ENCODE data around the gene PLCH1. TPM values are rescaled to one million over a fixed set of nuclear protein-coding genes. Genes with fewer than 3 reads are reported as not detected.

PLCH1 gene
- polyA plus RNA-seq, 1 donor (not counting 4 experiments of a cell fraction or from before 2014, with no cell fraction given), result 0.05 TPM

- dilution Hi-C loops (cut with MboI; ENCODE audit: extremely low pct_ligation_motif_present, low sequenced_read_pairs), result no loop called here
- H3K9me1 ChIP-seq (ENCODE audit: control insufficient read depth, extremely low read depth, insufficient read depth, low read length), result no peaks in the 10 kb centered on the region
- FAIRE-seq (no peak), DNase-seq (ENCODE audit: low read depth, low spot score) (no peak)
- no peak overlapping the region for H3K4me2 ChIP-seq (ENCODE audit: control insufficient read depth, extremely low read depth, insufficient read depth, low read depth, low read length)
- H3K36me3 ChIP-seq (ENCODE audit: control insufficient read depth in 2 of 2, extremely low read depth in 1 of 2, insufficient read depth in 2 of 2, low read length in 2 of 2), result no peaks in the 10 kb centered on the region
- TF ChIP-seq CTCF (optimal IDR thresholded peaks at IDR 0.05 in 1 of 3, IDR thresholded peaks at IDR 0.05 in 1 of 3, conservative IDR thresholded peaks at IDR 0.05 in 1 of 3; ENCODE audit: extremely low read depth in 1 of 3, insufficient read depth in 2 of 3, low read length in 3 of 3), result no peak
- no peak for TF ChIP-seq EZH2 (IDR thresholded peaks at IDR 0.05; ENCODE audit: low read length)
- H4K20me1 ChIP-seq (ENCODE audit: control insufficient read depth, extremely low read depth, insufficient read depth, low read length), result no peaks in the 10 kb centered on the region
- no peaks in the 10 kb centered on the region for H3K27me3 ChIP-seq (ENCODE audit: control insufficient read depth, extremely low read depth, insufficient read depth, low read length)
- H3K9me3 ChIP-seq (ENCODE audit: control insufficient read depth, low read depth, low read length), result no peaks in the 10 kb centered on the region
- H3K4me3 ChIP-seq (ENCODE audit: control insufficient read depth in 2 of 3, extremely low read depth in 1 of 3, insufficient read depth in 2 of 3, low read depth in 1 of 3, low read length in 3 of 3), result no peak overlapping the region
- no peak overlapping the region for H3K27ac ChIP-seq (ENCODE audit: control insufficient read depth, insufficient read depth, low read length)
- H3K4me1 ChIP-seq (ENCODE audit: control insufficient read depth, extremely low read depth, insufficient read depth, low read length), result no peaks in the 10 kb centered on the region
- H2AFZ ChIP-seq (ENCODE audit: control insufficient read depth, low read length), result no peak overlapping the region
- no peaks in the 10 kb centered on the region for H3K79me2 ChIP-seq (ENCODE audit: control insufficient read depth, insufficient read depth, low read length)
- no peak overlapping the region for H3K9ac ChIP-seq (ENCODE audit: control insufficient read depth, extremely low read depth, insufficient read depth, low read length)
These were observed 298.5 kb downstream of the PLCH1 start for GRCh38 chr3:155446366-155446765.

GRCh38 chr3:155444771-155445170, 300.1 kb downstream of the PLCH1 start:
- Histone ChIP-seq H3K4me2 (ENCODE audit: control insufficient read depth, extremely low read depth, insufficient read depth, low read depth, low read length) (no peak overlapping the region), H4K20me1 (ENCODE audit: control insufficient read depth, extremely low read depth, insufficient read depth, low read length) (no peaks in the 10 kb centered on the region), H3K4me1 (ENCODE audit: control insufficient read depth, extremely low read depth, insufficient read depth, low read length) (no peaks in the 10 kb centered on the region), H3K9ac (ENCODE audit: control insufficient read depth, extremely low read depth, insufficient read depth, low read length) (no peak overlapping the region), H3K27me3 (ENCODE audit: control insufficient read depth, extremely low read depth, insufficient read depth, low read length) (no peaks in the 10 kb centered on the region), H3K36me3 (ENCODE audit: control insufficient read depth in 2 of 2, extremely low read depth in 1 of 2, insufficient read depth in 2 of 2, low read length in 2 of 2) (no peaks in the 10 kb centered on the region), H3K4me3 (ENCODE audit: control insufficient read depth in 2 of 3, extremely low read depth in 1 of 3, insufficient read depth in 2 of 3, low read depth in 1 of 3, low read length in 3 of 3) (no peak overlapping the region), H3K27ac (ENCODE audit: control insufficient read depth, insufficient read depth, low read length) (no peak overlapping the region), H3K9me1 (ENCODE audit: control insufficient read depth, extremely low read depth, insufficient read depth, low read length) (no peaks in the 10 kb centered on the region), H3K79me2 (ENCODE audit: control insufficient read depth, insufficient read depth, low read length) (no peaks in the 10 kb centered on the region), H3K9me3 (ENCODE audit: control insufficient read depth, low read depth, low read length) (no peaks in the 10 kb centered on the region), H2AFZ (ENCODE audit: control insufficient read depth, low read length) (no peak overlapping the region)
- DNase-seq (ENCODE audit: low read depth, low spot score) (no peak), FAIRE-seq (no peak)
- dilution Hi-C loops (cut with MboI; ENCODE audit: extremely low pct_ligation_motif_present, low sequenced_read_pairs), result no loop called here
- TF ChIP-seq CTCF (optimal IDR thresholded peaks at IDR 0.05 in 1 of 3, IDR thresholded peaks at IDR 0.05 in 1 of 3, conservative IDR thresholded peaks at IDR 0.05 in 1 of 3; ENCODE audit: extremely low read depth in 1 of 3, insufficient read depth in 2 of 3, low read length in 3 of 3), result no peak
- TF ChIP-seq EZH2 (IDR thresholded peaks at IDR 0.05; ENCODE audit: low read length), result no peak
